PC-3 (cell line): ENCODE data around the gene DNM3. TPM values are rescaled to one million over a fixed set of nuclear protein-coding genes. Genes with fewer than 3 reads are reported as not detected.

Experiments
- ATAC-seq: fragments of 200-7000 bp; cut with Tn5 transposase; 2 replicates; pipeline ENCODE4 v1.9.1; 2020; ENCODE audit warnings: mild to moderate bottlenecking, moderate library complexity
- BruUV-seq: library from RNA; stranded (reverse); fragments of 400-500 nt; replicated peaks from 2 replicates; lab custom pipeline; 2021; lab: Mats Ljungman, UMichigan
- CTCF ChIA-PET: fragments of 300-600 bp; sonication (Branson Sonifier 250); formaldehyde crosslinking; loops from one replicate; lab custom pipeline; 2022; ENCODE audit warnings: antibody characterized with exemption; lab: Charles Lee
- POLR2A ChIA-PET: fragments of 300-600 bp; sonication (Branson Sonifier 250); formaldehyde crosslinking; loops from one replicate; lab custom pipeline; 2022; ENCODE audit warnings: antibody characterized with exemption; ENCODE audit not compliant: unreplicated experiment; lab: Charles Lee
- DNase-seq: peaks from one replicate; pipeline ENCODE4 v3.0.0-alpha.2; 2015
- H2AFZ ChIP-seq: fragments of 300-600 bp; sonication (generic); 2 replicates; pipeline ENCODE4 v1.6.0; 2016; ENCODE audit warnings: antibody characterized with exemption, low read length
- H3F3A ChIP-seq: fragments of 300-600 bp; sonication (generic); one replicate; pipeline ENCODE4 v1.6.0; 2017; ENCODE audit warnings: antibody characterized with exemption, low read length, control low read depth, mild to moderate bottlenecking; ENCODE audit not compliant: unreplicated experiment
- H3K27ac ChIP-seq: fragments of 300-600 bp; sonication (generic); 2 replicates; pipeline ENCODE4 v1.5.1; 2016; ENCODE audit warnings: mild to moderate bottlenecking, low read length
- H3K27me3 ChIP-seq: fragments of 300-600 bp; sonication (generic); 2 replicates; pipeline ENCODE4 v1.6.1; 2016; ENCODE audit warnings: low read length, mixed read lengths
- H3K36me3 ChIP-seq: fragments of 300-600 bp; sonication (generic); 2 replicates; pipeline ENCODE4 v1.6.1; 2016; ENCODE audit warnings: low read depth, mixed run types, low read length, mixed read lengths
- H3K4me1 ChIP-seq: fragments of 300-600 bp; sonication (generic); 2 replicates; pipeline ENCODE4 v1.5.1; 2016; ENCODE audit warnings: low read length; ENCODE audit not compliant: insufficient read depth
- H3K4me2 ChIP-seq: fragments of 300-600 bp; sonication (generic); 2 replicates; pipeline ENCODE4 v1.6.0; 2016; ENCODE audit warnings: low read length
- H3K4me3 ChIP-seq: fragments of 300-600 bp; sonication (generic); 2 replicates; pipeline ENCODE4 v1.5.1; 2016; ENCODE audit warnings: mild to moderate bottlenecking, low read length, mixed read lengths
- H3K79me2 ChIP-seq: fragments of 300-600 bp; sonication (generic); 2 replicates; pipeline ENCODE4 v1.6.1; 2017; ENCODE audit warnings: low read length, mixed read lengths
- H3K9ac ChIP-seq: fragments of 300-600 bp; sonication (generic); 2 replicates; pipeline ENCODE4 v1.6.0; 2016; ENCODE audit warnings: mild to moderate bottlenecking, low read length
- H3K9me2 ChIP-seq: fragments of 300-600 bp; sonication (generic); replicated peaks from 2 replicates; pipeline ENCODE4 v1.6.1; 2016; ENCODE audit warnings: mixed run types, low read length, mixed read lengths
- H3K9me3 ChIP-seq: fragments of 300-600 bp; sonication (generic); 2 replicates; pipeline ENCODE4 v1.6.1; 2016; ENCODE audit warnings: low read length, mixed read lengths
- H4K20me1 ChIP-seq: fragments of 300-600 bp; sonication (generic); 2 replicates; pipeline ENCODE4 v1.6.1; 2016; ENCODE audit warnings: low read length, mixed read lengths
- CTCF ChIP-seq: fragments of 300-600 bp; sonication (generic); conservative IDR thresholded peaks from 2 replicates; pipeline ENCODE4 v1.5.1; 2017; ENCODE audit warnings: antibody characterized with exemption, low read depth, mild to moderate bottlenecking, low read length
- EZH2 ChIP-seq: fragments of 300-600 bp; sonication (generic); IDR thresholded peaks from one replicate; pipeline ENCODE4 v1.6.1; 2017; ENCODE audit warnings: antibody characterized with exemption, mild to moderate bottlenecking, low read length; ENCODE audit not compliant: unreplicated experiment
- EZH2phosphoT487 ChIP-seq: fragments of 300-600 bp; sonication (generic); IDR thresholded peaks from 2 replicates; pipeline ENCODE4 v1.6.1; 2018; ENCODE audit warnings: mild to moderate bottlenecking, antibody characterized with exemption, low read length, borderline replicate concordance
- intact Hi-C: fragments of 100-400 bp; cut with micrococcal nuclease; formaldehyde crosslinking; loops from 2 replicates; pipeline ENCODE4 v1.9.0; 2023
- total RNA-seq: library from RNA; depleted of rRNA; stranded (reverse); fragments of >200 nt; gene quantifications from 2 replicates; pipeline ENCODE4 v1.2.3, GENCODE V29; 2014

The DNM3 gene
- total RNA-seq, 1 experiment from 2014 or later = 0.98 TPM

GRCh38 chr1:171868217-171868803, 27.0 kb downstream of the DNM3 start:
- CTCF ChIA-PET = no interaction called here

GRCh38 chr1:171869097-171869496, 27.8 kb downstream of the DNM3 start:
- Histone ChIP-seq H3K4me3 (no peak overlapping the region), H3K27ac (no peak overlapping the region), H2AFZ (no peak overlapping the region), H3K9me3 (no peaks in the 10 kb centered on the region), H3K9me2 (no peaks in the 10 kb centered on the region), H3K9ac (no peak overlapping the region), H3K4me1 (no peaks in the 10 kb centered on the region), H3K4me2 (no peak overlapping the region), H3K36me3 (no peaks in the 10 kb centered on the region), H3F3A (no peaks in the 10 kb centered on the region), H4K20me1 (no peaks in the 10 kb centered on the region), H3K27me3 (peaks cover 85% of the 10 kb centered on the region), H3K79me2 (no peaks in the 10 kb centered on the region)
- intact Hi-C loops = no loop called here
- TF ChIP-seq EZH2 = no peak
- no peak for TF ChIP-seq CTCF
- no peak for TF ChIP-seq EZH2phosphoT487
- ChIA-PET POLR2A (no interaction called here), CTCF (no interaction called here)
- DNase-seq (no peak), ATAC-seq (no peak)
- BruUV-seq = no TSS peak

More at GRCh38 chr1:171868217-171868803, 27.0 kb downstream of the DNM3 start:
- intact Hi-C loops = no loop called here
- ATAC-seq (no peak), DNase-seq (no peak)
- POLR2A ChIA-PET = no interaction called here
- Histone ChIP-seq H3K9ac (no peak overlapping the region), H3K4me1 (no peaks in the 10 kb centered on the region), H4K20me1 (no peaks in the 10 kb centered on the region), H3K79me2 (no peaks in the 10 kb centered on the region), H3K9me3 (no peaks in the 10 kb centered on the region), H3K36me3 (no peaks in the 10 kb centered on the region), H2AFZ (no peak overlapping the region), H3K27ac (no peak overlapping the region), H3K9me2 (no peaks in the 10 kb centered on the region), H3K4me2 (no peak overlapping the region), H3K4me3 (no peak overlapping the region), H3F3A (no peaks in the 10 kb centered on the region), H3K27me3 (peaks cover 85% of the 10 kb centered on the region)
- no TSS peak for BruUV-seq
- no peak for TF ChIP-seq EZH2phosphoT487
- no peak for TF ChIP-seq EZH2
- no peak for TF ChIP-seq CTCF

GRCh38 chr1:171871848-171872247, 30.6 kb downstream of the DNM3 start:
- ChIA-PET POLR2A (no interaction called here), CTCF (no interaction called here)
- H3K79me2 ChIP-seq = no peaks in the 10 kb centered on the region
- H3K4me3 ChIP-seq = no peak overlapping the region
- peaks cover 92% of the 10 kb centered on the region for H3K27me3 ChIP-seq
- no peak overlapping the region for H3K27ac ChIP-seq
- TF ChIP-seq EZH2phosphoT487 (no peak), EZH2 (no peak), CTCF (no peak)
- H3K9me3 ChIP-seq = no peaks in the 10 kb centered on the region
- no peak overlapping the region for H3K4me2 ChIP-seq
- H3F3A ChIP-seq = no peaks in the 10 kb centered on the region
- DNase-seq (no peak), ATAC-seq (no peak)
- no peaks in the 10 kb centered on the region for H3K9me2 ChIP-seq
- no peak overlapping the region for H2AFZ ChIP-seq
- H3K36me3 ChIP-seq = no peaks in the 10 kb centered on the region
- H4K20me1 ChIP-seq = no peaks in the 10 kb centered on the region
- intact Hi-C loops = no loop called here
- BruUV-seq = no TSS peak
- H3K4me1 ChIP-seq = no peaks in the 10 kb centered on the region
- H3K9ac ChIP-seq = no peak overlapping the region
